Measurements from ENCODE around the gene FEM1A. TPM values are rescaled to one million over a fixed set of nuclear protein-coding genes. Genes with fewer than 3 reads are reported as not detected.

FEM1A gene
- total and polyA plus RNA-seq, 2 of the 13 experiments (the other 11 are each of a cell fraction or from before 2014, with no cell fraction given): 3.2 to 10.8 TPM

- no peak for TF ChIP-seq HINFP (CRISPR knock-in tag; IDR thresholded peaks at IDR 0.05; ENCODE audit: low read depth)
- TF ChIP-seq NFIC (IDR thresholded peaks at IDR 0.05; ENCODE audit: low read length): no peak
- TF ChIP-seq ZNF275 (CRISPR knock-in tag; IDR thresholded peaks at IDR 0.05; ENCODE audit: borderline replicate concordance): no peak
- no peak for TF ChIP-seq BCL6 (CRISPR knock-in tag; IDR thresholded peaks at IDR 0.05)
- no peak for TF ChIP-seq NFRKB (IDR thresholded peaks at IDR 0.05)
- no peak for TF ChIP-seq ZNF496 (CRISPR knock-in tag; IDR thresholded peaks at IDR 0.05; ENCODE audit: insufficient replicate concordance)
- peak; percentile 71 for TF ChIP-seq STAG1 (CRISPR knock-in tag; IDR thresholded peaks at IDR 0.05)
- no peak for TF ChIP-seq ZNF720 (CRISPR knock-in tag; IDR thresholded peaks at IDR 0.05)
- TF ChIP-seq ZNF83 (CRISPR knock-in tag; IDR thresholded peaks at IDR 0.05; ENCODE audit: borderline replicate concordance): no peak
- TF ChIP-seq ZNF282 (IDR thresholded peaks at IDR 0.05; ENCODE audit: partially characterized antibody): no peak
- TF ChIP-seq ZUFSP (CRISPR knock-in tag; IDR thresholded peaks at IDR 0.05; ENCODE audit: borderline replicate concordance): no peak
- no peak for TF ChIP-seq KLF13 (CRISPR knock-in tag; IDR thresholded peaks at IDR 0.05)
- no peak for TF ChIP-seq DR1 (CRISPR knock-in tag; IDR thresholded peaks at IDR 0.05)
- TF ChIP-seq TRIM24 (CRISPR knock-in tag; IDR thresholded peaks at IDR 0.05): no peak
- TF ChIP-seq ZNF17 (CRISPR knock-in tag; IDR thresholded peaks at IDR 0.05): no peak
- TF ChIP-seq GATA4 (IDR thresholded peaks at IDR 0.05; ENCODE audit: borderline replicate concordance, low read depth): no peak
- TF ChIP-seq ZNF629 (CRISPR knock-in tag; conservative IDR thresholded peaks at IDR 0.05): no peak
- TF ChIP-seq NR1H2 (CRISPR knock-in tag; IDR thresholded peaks at IDR 0.05; ENCODE audit: borderline replicate concordance, low read depth): no peak
- no peak for TF ChIP-seq MTF2 (CRISPR knock-in tag; IDR thresholded peaks at IDR 0.05; ENCODE audit: borderline replicate concordance)
- TF ChIP-seq PREB (CRISPR knock-in tag; IDR thresholded peaks at IDR 0.05): no peak
- no peak for TF ChIP-seq DPF2 (CRISPR knock-in tag; IDR thresholded peaks at IDR 0.05; ENCODE audit: borderline replicate concordance, low read depth)
- TF ChIP-seq SMAD3 (CRISPR knock-in tag; IDR thresholded peaks at IDR 0.05): no peak
- no peak for TF ChIP-seq RFX5 (IDR thresholded peaks at IDR 0.05; ENCODE audit: low read depth, low read length)
- TF ChIP-seq ETV5 (CRISPR knock-in tag; IDR thresholded peaks at IDR 0.05; ENCODE audit: borderline replicate concordance): no peak
- TF ChIP-seq ZNF740 (CRISPR knock-in tag; IDR thresholded peaks at IDR 0.05): no peak
- no peak for TF ChIP-seq SMYD3 (CRISPR knock-in tag; IDR thresholded peaks at IDR 0.05)
These were observed 20.0 kb downstream of the FEM1A start (continued) for GRCh38 chr19:4811328-4812131.
